ENCODE measurements around the gene SDSL. TPM values are rescaled to one million over a fixed set of nuclear protein-coding genes. Genes with fewer than 3 reads are reported as not detected.

The SDSL gene
- total RNA-seq, 1 experiment from 2014 or later: 19.9 TPM

DNA sequence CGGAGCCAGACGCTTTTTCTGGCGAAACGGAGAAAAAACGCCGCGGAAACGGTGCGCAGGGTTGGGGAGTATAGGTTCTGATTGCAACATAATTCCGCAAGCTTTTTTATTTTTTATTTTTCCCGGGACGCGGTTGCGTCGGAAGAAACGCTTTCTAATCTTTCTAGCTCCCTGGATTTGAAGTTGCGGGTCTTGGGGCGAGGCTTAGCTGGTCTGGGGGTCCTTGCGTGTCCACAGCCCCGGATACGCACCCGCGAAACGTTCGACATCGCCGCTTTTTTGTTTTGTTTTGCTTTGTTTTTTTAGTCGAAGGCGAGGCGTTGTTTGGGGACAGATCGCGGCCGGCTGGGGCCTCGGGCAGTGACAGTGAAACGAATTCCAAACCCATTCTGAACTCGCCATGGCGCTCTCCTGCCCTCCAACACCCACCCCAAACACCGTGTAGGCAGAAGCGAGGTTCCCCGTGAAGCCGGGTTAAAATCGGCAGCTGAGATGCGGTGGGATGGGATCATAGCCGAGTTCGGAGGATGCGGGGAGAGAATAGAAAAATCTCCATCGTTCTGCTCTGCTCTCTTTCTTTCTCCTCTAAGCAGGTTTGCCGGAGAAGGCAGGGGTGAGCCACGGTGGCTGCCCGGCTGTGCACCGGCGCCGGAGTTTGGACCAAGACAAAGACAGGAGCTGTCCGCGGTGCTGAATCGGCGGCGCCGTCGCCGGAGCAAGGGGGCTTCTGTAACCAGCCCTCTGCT is 57.6 kb downstream of the SDSL start:
- CTCF ChIA-PET: interaction anchor here (0.6 to 0.9 kb wide), 3 partner anchors 10 to 177 kb away, joined by 4 to 7 read pairs (median 5); no protein-coding TSS in a partner anchor
- H3K27ac Mint-ChIP-seq (ENCODE audit: unreplicated experiment): no peak overlapping the region
- BruUV-seq (replicated peaks): no TSS peak
- intact Hi-C loops (cut with micrococcal nuclease; ENCODE audit: unreplicated experiment): no loop called here
- no peaks in the 10 kb centered on the region for H3K36me3 Mint-ChIP-seq (ENCODE audit: insufficient read depth, unreplicated experiment)
- H3K4me3 Mint-ChIP-seq (ENCODE audit: low read depth, unreplicated experiment): no peak overlapping the region
- H3K4me1 Mint-ChIP-seq (ENCODE audit: low read depth, unreplicated experiment): no peaks in the 10 kb centered on the region
- no peaks in the 10 kb centered on the region for H3K9me3 Mint-ChIP-seq (ENCODE audit: low read depth, unreplicated experiment)
- DNase-seq: no peak
- TF ChIP-seq, protein P1, sequence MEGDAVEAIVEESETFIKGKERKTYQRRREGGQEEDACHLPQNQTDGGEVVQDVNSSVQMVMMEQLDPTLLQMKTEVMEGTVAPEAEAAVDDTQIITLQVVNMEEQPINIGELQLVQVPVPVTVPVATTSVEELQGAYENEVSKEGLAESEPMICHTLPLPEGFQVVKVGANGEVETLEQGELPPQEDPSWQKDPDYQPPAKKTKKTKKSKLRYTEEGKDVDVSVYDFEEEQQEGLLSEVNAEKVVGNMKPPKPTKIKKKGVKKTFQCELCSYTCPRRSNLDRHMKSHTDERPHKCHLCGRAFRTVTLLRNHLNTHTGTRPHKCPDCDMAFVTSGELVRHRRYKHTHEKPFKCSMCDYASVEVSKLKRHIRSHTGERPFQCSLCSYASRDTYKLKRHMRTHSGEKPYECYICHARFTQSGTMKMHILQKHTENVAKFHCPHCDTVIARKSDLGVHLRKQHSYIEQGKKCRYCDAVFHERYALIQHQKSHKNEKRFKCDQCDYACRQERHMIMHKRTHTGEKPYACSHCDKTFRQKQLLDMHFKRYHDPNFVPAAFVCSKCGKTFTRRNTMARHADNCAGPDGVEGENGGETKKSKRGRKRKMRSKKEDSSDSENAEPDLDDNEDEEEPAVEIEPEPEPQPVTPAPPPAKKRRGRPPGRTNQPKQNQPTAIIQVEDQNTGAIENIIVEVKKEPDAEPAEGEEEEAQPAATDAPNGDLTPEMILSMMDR (IDR thresholded peaks at IDR 0.05; ENCODE audit: unreplicated experiment): no peak
- H3K27me3 Mint-ChIP-seq (ENCODE audit: unreplicated experiment): peaks cover 90% of the 10 kb centered on the region

DNA sequence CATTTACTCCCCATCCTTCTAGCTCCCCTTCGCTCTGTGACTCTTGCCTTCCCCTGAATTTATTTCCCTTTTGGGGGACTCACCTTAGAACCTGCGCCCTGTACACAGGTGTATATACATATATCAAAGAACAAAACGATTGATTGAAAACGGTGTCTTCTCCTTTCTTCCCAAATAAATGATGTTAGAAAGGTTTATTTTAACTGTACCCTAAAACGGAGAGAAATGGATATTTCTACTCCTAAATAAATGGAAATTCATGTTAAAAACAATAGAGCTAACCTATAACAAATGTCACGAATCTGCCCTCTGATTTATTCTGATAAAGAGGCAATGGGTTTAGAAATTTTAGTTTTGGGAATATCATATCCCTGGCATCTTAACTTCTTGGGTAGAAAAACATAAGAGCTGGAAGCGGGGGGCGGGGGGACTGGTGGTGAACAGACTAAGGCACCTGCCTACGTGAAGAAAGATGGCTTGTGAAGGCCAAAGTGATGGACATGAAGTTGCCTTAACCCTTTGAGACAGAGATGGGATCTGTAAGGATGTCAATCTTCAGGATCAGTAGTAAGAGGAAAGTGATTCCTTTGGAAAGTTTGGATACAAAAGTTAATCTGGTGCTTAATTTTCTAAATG is 58.3 kb downstream of the SDSL start:
- H3K27ac Mint-ChIP-seq (ENCODE audit: unreplicated experiment): no peak overlapping the region
- no peaks in the 10 kb centered on the region for H3K9me3 Mint-ChIP-seq (ENCODE audit: low read depth, unreplicated experiment)
- CTCF ChIA-PET: interaction anchor here (0.7 to 0.9 kb wide), 2 partner anchors 11 to 27 kb away, joined by 5 to 7 read pairs; no protein-coding TSS in a partner anchor
- TF ChIP-seq, protein P1 (IDR thresholded peaks at IDR 0.05; ENCODE audit: unreplicated experiment): no peak
- no peak for DNase-seq
- BruUV-seq (replicated peaks): no TSS peak
- H3K27me3 Mint-ChIP-seq (ENCODE audit: unreplicated experiment): peaks cover 90% of the 10 kb centered on the region
- no peaks in the 10 kb centered on the region for H3K36me3 Mint-ChIP-seq (ENCODE audit: insufficient read depth, unreplicated experiment)
- H3K4me3 Mint-ChIP-seq (ENCODE audit: low read depth, unreplicated experiment): no peak overlapping the region
- H3K4me1 Mint-ChIP-seq (ENCODE audit: low read depth, unreplicated experiment): no peaks in the 10 kb centered on the region
- intact Hi-C loops (cut with micrococcal nuclease; ENCODE audit: unreplicated experiment): no loop called here

DNA sequence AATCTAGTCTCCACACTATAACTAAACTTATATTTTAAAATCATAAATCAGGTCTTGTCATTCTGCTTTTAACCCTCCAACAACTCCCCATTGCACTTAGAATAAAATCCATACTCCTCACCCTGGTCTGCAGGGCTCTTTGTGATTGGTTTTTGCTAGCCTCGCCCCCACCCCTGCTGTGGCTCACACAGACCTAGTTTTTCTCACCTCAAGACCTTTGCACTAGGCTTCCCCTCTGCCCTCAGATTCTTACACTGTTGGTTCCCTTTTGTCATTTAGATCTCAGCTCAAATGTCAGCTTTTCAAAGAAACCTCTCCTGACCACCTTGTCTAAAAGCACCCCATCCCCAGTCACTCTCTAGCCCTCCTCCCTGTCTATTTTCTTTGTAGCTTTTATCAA is 60.2 kb downstream of the SDSL start:
- no peaks in the 10 kb centered on the region for H3K4me1 Mint-ChIP-seq (ENCODE audit: low read depth, unreplicated experiment)
- peaks cover 100% of the 10 kb centered on the region for H3K27me3 Mint-ChIP-seq (ENCODE audit: unreplicated experiment)
- H3K36me3 Mint-ChIP-seq (ENCODE audit: insufficient read depth, unreplicated experiment): no peaks in the 10 kb centered on the region
- TF ChIP-seq, protein P1 (IDR thresholded peaks at IDR 0.05; ENCODE audit: unreplicated experiment): no peak
- no TSS peak for BruUV-seq (replicated peaks)
- no peak overlapping the region for H3K27ac Mint-ChIP-seq (ENCODE audit: unreplicated experiment)
- intact Hi-C loops (cut with micrococcal nuclease; ENCODE audit: unreplicated experiment): no loop called here
- CTCF ChIA-PET: no interaction called here
- no peaks in the 10 kb centered on the region for H3K9me3 Mint-ChIP-seq (ENCODE audit: low read depth, unreplicated experiment)
- H3K4me3 Mint-ChIP-seq (ENCODE audit: low read depth, unreplicated experiment): no peak overlapping the region
- DNase-seq: no peak

DNA sequence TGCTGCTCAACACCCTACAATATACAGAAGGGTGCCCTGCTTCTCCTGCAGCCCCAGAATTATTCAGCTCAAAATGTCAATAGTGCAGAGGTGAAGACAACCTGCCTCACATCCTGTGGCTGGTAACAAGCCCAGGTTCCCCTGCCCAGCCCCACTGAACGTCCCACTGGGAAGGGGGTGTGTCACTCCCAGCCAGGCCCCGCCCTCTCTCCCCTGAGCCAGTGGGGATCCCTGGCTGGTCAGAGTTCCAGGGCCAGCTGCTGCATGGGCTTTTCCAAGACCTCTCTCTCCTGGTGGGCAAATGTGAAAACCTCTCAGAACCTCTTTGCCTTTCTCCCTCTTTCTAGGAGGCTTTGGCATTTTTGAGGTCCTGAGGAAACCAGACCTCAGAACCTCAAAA is 63.1 kb downstream of the SDSL start:
- Mint-ChIP-seq H3K9me3 (ENCODE audit: low read depth, unreplicated experiment) (no peaks in the 10 kb centered on the region), H3K27ac (ENCODE audit: unreplicated experiment) (no peak overlapping the region), H3K36me3 (ENCODE audit: insufficient read depth, unreplicated experiment) (no peaks in the 10 kb centered on the region), H3K4me3 (ENCODE audit: low read depth, unreplicated experiment) (no peak overlapping the region), H3K4me1 (ENCODE audit: low read depth, unreplicated experiment) (no peaks in the 10 kb centered on the region), H3K27me3 (ENCODE audit: unreplicated experiment) (peaks cover 100% of the 10 kb centered on the region)
- BruUV-seq (replicated peaks): no TSS peak
- DNase-seq: no peak
- intact Hi-C loops (cut with micrococcal nuclease; ENCODE audit: unreplicated experiment): no loop called here
- TF ChIP-seq, protein P1 (IDR thresholded peaks at IDR 0.05; ENCODE audit: unreplicated experiment): no peak
- CTCF ChIA-PET: interaction anchor here (0.6 kb wide), 1 partner anchor 712 kb away, joined by 4 read pairs; no protein-coding TSS in a partner anchor

All from Calu3 (cell line).